Adipocyte (in vitro differentiated cells): ENCODE data around the gene TRDN.

Source experiments
- DNase-seq: peaks from one replicate; pipeline ENCODE4 v3.0.0-alpha.2; 2015; ENCODE audit warnings: low read depth
- H3K27me3 ChIP-seq: replicated peaks from 2 replicates; pipeline ENCODE4 v1.7.0; 2013; ENCODE audit warnings: mild to moderate bottlenecking, low read length, moderate library complexity; ENCODE audit not compliant: control insufficient read depth, insufficient read depth
- H3K36me3 ChIP-seq: 2 replicates; pipeline ENCODE4 v1.7.0; 2013; ENCODE audit warnings: low read length, mild to moderate bottlenecking, moderate library complexity; ENCODE audit not compliant: control insufficient read depth, insufficient read depth, severe bottlenecking
- H3K4me1 ChIP-seq: 2 replicates; pipeline ENCODE4 v1.7.0; 2013; ENCODE audit warnings: mild to moderate bottlenecking, low read length, moderate library complexity; ENCODE audit not compliant: control insufficient read depth, insufficient read depth
- H3K4me3 ChIP-seq: 2 replicates; pipeline ENCODE4 v1.7.0; 2013; ENCODE audit warnings: mild to moderate bottlenecking, low read length, moderate library complexity
- H3K9ac ChIP-seq: 2 replicates; pipeline ENCODE4 v1.7.0; 2013; ENCODE audit warnings: mild to moderate bottlenecking, low read length, moderate library complexity
- H3K9me3 ChIP-seq: 2 replicates; pipeline ENCODE4 v1.7.0; 2013; ENCODE audit warnings: mild to moderate bottlenecking, low read length, moderate library complexity; ENCODE audit not compliant: control insufficient read depth

TRDN gene

DNA sequence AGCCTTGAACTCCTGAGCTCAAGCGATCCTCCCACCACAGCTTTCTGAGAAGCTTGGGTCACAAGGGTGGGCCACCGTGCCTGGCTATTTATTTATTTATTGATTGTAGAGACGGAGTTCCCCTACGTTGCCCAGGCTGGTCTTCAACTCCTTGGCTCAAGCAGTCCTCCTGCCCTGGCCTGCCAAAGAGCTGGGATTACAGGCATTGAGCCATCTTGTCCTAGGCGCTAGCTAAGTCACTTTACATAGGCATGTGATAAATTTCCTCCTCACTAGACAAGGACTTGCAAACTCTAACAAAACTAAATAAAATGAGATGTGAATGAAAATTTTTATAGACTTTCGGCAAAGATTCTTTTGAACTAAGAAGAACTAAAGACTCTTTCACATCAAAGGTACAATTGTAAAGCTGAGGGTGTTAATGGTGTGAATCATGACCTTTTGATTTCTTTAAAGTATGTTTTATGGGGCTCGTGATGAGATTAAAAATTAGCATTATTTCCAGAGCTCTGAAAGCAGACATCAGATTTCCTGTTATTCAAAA, 428.7 kb downstream of the TRDN start:
- no peak overlapping the region for H3K4me3 ChIP-seq
- H3K4me1 ChIP-seq: no peaks in the 10 kb centered on the region
- H3K9me3 ChIP-seq: no peaks in the 10 kb centered on the region
- H3K36me3 ChIP-seq: no peaks in the 10 kb centered on the region
- DNase-seq: no peak
- H3K27me3 ChIP-seq: no peaks in the 10 kb centered on the region
- no peak overlapping the region for H3K9ac ChIP-seq

DNA sequence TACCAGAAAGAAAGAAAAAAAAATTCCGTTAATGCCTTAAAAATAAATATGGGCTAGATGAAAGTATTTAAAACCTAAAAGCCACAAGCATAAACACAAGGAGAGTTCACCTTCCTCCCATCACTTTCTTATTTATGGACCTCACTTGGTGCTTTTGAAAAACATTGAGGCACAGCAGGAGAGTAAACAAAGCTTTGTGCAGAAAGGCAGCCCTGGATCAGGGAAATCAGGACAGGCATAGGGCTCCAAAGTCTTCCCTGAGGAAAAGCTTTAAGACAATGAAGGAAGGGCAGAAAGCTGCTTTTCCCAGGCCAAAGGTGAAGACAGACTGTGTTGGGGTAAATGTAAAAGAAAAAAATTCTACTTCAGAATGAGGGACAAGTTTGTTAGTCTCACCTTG, 432.8 kb downstream of the TRDN start:
- Histone ChIP-seq H3K27me3 (no peaks in the 10 kb centered on the region), H3K4me1 (no peaks in the 10 kb centered on the region), H3K9me3 (no peaks in the 10 kb centered on the region), H3K9ac (no peak overlapping the region), H3K4me3 (no peak overlapping the region), H3K36me3 (no peaks in the 10 kb centered on the region)
- DNase-seq: no peak

DNA sequence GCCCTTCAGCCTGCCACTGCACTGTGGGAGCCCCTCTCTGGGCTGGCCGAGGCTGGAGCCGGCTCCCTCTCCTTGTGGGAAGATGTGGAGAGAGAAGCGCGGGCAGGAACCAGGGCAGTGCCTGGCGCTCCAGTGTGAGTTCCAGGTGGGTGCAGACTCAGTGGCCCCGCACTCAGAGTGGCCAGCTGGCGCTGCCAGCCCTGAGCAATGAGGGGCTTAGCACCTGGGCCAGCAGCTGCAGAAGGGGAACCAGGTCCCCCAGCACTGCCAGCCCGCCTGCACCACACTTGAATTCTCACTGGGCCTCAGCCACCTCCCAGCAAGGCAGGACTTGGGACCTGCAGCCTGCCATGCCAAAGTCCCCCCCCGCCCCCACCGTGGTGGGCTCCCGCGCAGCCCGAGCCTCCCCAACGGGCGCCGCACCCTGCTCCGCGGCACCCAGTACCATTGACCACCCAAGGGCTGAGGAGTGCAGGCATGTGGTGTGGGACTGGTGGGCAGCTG, 434.8 kb downstream of the TRDN start:
- Histone ChIP-seq H3K36me3 (no peaks in the 10 kb centered on the region), H3K9me3 (no peaks in the 10 kb centered on the region), H3K9ac (no peak overlapping the region), H3K4me1 (no peaks in the 10 kb centered on the region), H3K27me3 (no peaks in the 10 kb centered on the region), H3K4me3 (no peak overlapping the region)
- DNase-seq: no peak

DNA sequence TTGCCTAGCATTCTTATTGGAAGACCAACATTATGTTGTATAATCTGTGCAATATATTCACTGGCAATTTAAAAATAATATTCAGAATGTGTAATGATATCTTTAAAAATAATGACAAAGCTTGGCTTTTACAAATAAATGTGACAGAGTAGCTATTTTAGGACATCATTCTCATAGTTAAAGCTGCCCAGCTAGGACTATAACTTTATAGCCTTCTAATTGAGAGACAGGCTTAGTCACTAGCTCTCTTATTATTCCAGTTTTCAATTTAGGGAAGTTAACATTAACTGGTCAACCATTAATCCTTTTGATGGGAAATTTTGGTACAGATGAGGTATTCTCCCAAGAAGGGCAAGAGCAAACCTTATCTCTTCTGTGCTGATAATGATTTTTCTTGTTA, 443.5 kb downstream of the TRDN start:
- no peak for DNase-seq
- H3K4me3 ChIP-seq: no peak overlapping the region
- H3K9ac ChIP-seq: no peak overlapping the region
- H3K27me3 ChIP-seq: no peaks in the 10 kb centered on the region
- H3K4me1 ChIP-seq: no peaks in the 10 kb centered on the region
- H3K36me3 ChIP-seq: no peaks in the 10 kb centered on the region
- no peaks in the 10 kb centered on the region for H3K9me3 ChIP-seq

DNA sequence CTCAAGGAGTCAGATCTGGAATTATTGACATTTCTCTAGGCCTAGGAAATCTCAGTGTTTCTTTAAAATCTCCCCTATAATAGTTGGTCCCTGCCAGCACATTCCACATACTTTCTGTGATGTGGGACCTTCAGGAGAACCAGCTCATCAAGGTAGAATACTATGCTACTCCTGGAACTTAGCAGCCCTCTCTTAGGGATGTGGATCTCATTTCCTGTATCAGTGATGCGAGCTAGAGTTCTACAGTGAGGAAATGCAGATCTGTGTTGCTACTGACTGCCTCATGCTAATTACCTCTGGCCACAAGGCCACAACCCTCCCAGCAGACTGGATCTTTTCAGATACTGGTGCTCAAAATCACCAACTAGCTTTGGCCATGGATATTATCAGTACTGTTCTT, 446.9 kb downstream of the TRDN start:
- Histone ChIP-seq H3K27me3 (no peaks in the 10 kb centered on the region), H3K9me3 (no peaks in the 10 kb centered on the region), H3K4me3 (no peak overlapping the region), H3K36me3 (no peaks in the 10 kb centered on the region), H3K4me1 (no peaks in the 10 kb centered on the region), H3K9ac (no peak overlapping the region)
- no peak for DNase-seq

DNA sequence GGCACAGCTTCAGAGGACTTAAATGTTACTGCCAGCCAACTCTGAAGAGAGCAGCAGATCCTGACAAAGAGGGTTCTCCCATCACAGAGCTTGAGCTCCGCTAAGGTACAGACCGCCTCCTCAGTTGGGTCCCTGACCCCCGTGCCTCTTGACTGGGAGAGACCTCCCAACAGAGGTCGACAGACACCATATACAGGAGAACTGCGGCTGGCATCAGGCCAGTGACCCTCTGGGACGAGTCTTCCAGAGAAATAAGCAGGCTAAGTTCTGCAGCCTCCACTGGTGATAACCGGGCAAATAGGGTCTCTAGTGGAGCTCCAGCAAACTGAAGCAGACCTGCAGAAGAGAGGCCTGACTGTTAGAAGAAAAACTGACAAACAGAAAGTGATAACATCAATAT, 453.8 kb downstream of the TRDN start:
- no peaks in the 10 kb centered on the region for H3K4me1 ChIP-seq

DNA sequence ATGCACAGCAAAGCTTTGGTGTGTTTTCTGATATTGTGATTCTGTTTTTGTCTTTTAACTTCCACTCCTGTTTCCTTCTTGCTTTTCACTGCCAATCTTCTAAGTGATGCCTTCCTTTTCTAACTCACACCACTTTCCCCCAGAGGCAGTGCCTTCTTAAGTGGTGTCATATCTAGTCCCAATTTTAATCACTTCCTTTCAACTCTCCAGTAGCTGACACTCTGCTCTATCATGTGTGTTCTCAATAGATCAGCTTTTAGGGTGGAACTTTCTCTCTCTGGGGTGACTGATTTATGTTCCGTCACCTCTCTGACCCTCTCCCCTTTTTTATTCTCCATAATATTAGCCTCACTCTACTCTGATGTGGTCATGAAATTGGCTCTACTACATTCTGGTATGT, 460.0 kb downstream of the TRDN start:
- no peak overlapping the region for H3K9ac ChIP-seq
- H3K9me3 ChIP-seq: no peaks in the 10 kb centered on the region
- no peak overlapping the region for H3K4me3 ChIP-seq
- H3K36me3 ChIP-seq: no peaks in the 10 kb centered on the region
- H3K27me3 ChIP-seq: no peaks in the 10 kb centered on the region
- H3K4me1 ChIP-seq: no peaks in the 10 kb centered on the region
- no peak for DNase-seq

More for the DNA sequence above, 453.8 kb downstream of the TRDN start:
- Histone ChIP-seq H3K27me3 (no peaks in the 10 kb centered on the region), H3K4me3 (no peak overlapping the region), H3K9me3 (no peaks in the 10 kb centered on the region), H3K36me3 (no peaks in the 10 kb centered on the region), H3K9ac (no peak overlapping the region)
- DNase-seq: no peak

DNA sequence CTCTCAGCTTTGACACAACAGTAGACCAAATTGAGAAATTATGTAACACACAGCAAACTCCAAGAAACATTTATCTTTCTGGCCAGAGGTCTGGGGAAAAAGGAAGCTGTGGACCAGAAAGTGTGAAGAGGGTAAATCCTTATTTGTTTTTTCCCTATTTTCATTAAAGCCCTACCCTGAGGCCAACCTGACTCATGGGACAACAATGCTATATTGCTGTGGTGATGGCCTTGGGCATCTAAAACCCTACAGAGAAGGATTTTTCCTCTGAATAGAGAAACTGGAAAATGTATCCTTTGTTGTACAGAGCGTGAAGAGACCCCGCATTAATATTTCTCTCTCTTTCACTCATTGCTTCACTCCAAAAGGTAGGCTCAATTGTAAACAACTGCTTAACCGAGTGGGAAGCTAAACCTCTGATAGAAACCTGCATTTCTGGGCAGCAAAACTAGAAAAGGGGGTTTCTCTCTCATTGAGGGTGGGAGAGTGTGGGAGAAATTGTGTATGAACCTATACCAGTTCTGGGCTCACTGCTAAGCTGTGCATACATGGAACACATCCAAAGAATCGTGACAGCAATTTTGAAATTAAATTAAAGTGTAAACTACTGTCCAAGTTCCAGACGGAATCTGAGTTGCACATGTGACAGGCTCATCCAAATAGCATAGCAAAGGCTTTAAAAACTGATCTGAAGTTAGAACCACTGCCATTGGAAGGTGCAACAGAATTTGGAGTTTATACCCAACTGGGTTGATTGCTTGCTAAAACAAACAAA, 465.2 kb downstream of the TRDN start:
- Histone ChIP-seq H3K36me3 (no peaks in the 10 kb centered on the region), H3K4me1 (peaks cover 3% of the 10 kb centered on the region), H3K9ac (no peak overlapping the region), H3K9me3 (no peaks in the 10 kb centered on the region), H3K4me3 (no peak overlapping the region), H3K27me3 (no peaks in the 10 kb centered on the region)
- DNase-seq: no peak

DNA sequence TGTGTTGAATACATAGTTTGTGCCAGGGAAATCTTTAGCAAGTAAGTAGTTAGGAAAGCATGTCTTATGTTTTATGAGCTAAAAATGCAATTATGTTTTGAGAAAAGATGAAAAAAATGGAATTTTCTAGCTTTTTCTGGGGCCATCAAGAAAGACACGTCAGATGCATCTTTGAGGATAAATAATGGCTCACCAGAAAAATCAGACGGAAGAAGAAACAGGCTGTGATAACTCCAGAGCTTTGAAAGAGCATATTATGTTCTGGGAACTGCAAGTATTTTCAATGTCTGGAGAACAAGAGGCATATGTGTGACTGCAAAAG, 467.0 kb downstream of the TRDN start:
- Histone ChIP-seq H3K9me3 (peaks cover 2% of the 10 kb centered on the region), H3K36me3 (no peaks in the 10 kb centered on the region), H3K4me3 (no peak overlapping the region), H3K4me1 (peaks cover 3% of the 10 kb centered on the region), H3K27me3 (no peaks in the 10 kb centered on the region), H3K9ac (no peak overlapping the region)
- DNase-seq: no peak

DNA sequence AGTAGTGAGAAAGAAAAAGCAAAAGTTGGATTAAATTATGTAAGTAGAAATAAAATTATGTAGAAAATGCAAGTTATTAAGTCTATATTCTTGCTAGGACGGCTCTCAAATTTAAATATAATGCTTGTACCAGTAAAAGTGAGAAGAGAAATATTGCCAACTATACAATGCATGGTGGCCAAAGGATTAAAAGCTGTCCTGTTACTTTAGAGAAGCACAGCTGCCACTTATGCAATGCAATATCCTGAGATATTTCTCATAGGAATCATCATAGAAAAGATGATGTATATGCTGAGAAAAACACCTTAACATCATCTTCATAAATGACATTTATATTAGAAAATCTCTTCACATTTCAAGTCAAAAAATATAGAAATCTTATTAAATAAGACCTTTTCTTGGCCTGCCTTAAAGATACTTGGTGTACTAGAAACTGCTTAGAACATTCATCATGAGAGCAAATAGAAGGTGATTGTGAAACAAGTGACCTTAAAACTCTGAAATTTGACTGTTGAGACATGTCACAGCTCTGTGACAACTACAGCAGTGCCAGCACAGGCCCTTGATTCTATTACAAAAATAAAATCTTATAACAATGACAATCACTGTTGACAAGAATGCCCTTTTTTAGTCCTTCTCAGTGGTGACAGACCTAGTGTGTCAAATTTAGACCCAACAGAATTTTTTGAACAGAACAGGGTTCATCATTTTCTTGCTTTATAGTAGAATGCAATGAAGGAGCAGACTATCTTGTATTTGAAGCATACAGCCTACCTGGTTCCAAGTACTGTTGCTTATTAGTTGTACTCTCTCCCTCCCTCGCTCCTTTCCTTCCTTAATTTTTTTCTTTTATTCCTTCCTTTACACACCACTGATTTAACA, 467.6 kb downstream of the TRDN start:
- Histone ChIP-seq H3K36me3 (no peaks in the 10 kb centered on the region), H3K9ac (no peak overlapping the region), H3K4me1 (peaks cover 3% of the 10 kb centered on the region), H3K4me3 (no peak overlapping the region), H3K27me3 (no peaks in the 10 kb centered on the region), H3K9me3 (peaks cover 7% of the 10 kb centered on the region)
- no peak for DNase-seq

DNA sequence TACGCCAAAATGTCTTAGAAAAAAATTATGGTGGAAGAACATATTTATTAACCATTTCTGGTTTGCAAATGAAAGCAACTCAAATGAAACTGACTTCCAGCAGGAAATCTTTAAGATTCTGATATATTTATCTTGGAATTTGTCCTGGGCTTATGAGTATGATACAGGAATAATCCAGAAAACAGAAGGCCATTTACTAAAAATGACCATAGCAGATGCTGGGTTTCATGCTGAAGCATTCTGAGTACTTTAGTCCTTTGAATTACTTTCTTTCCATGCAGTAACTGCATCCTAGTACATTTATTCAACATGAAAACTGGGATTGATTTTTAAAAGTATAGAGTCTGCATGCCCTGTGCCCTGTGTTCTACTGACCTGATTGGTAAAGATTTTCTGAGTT, 468.3 kb downstream of the TRDN start:
- no peak overlapping the region for H3K9ac ChIP-seq
- no peak overlapping the region for H3K4me3 ChIP-seq
- peaks cover 12% of the 10 kb centered on the region for H3K9me3 ChIP-seq
- no peaks in the 10 kb centered on the region for H3K36me3 ChIP-seq
- no peak for DNase-seq
- peaks cover 3% of the 10 kb centered on the region for H3K4me1 ChIP-seq
- H3K27me3 ChIP-seq: no peaks in the 10 kb centered on the region
